Hypothalamus (tissue), 51 donors: ENCODE measurements around the gene EPN3.
A peak's percentile ranks its signal among the peaks of the same experiment; 100 is the strongest.

Experiments
- DNase-seq, 51 donors: peaks; one replicate each; lab custom pipeline; 2025; lab: John Stamatoyannopoulos, UW

The EPN3 gene

DNA sequence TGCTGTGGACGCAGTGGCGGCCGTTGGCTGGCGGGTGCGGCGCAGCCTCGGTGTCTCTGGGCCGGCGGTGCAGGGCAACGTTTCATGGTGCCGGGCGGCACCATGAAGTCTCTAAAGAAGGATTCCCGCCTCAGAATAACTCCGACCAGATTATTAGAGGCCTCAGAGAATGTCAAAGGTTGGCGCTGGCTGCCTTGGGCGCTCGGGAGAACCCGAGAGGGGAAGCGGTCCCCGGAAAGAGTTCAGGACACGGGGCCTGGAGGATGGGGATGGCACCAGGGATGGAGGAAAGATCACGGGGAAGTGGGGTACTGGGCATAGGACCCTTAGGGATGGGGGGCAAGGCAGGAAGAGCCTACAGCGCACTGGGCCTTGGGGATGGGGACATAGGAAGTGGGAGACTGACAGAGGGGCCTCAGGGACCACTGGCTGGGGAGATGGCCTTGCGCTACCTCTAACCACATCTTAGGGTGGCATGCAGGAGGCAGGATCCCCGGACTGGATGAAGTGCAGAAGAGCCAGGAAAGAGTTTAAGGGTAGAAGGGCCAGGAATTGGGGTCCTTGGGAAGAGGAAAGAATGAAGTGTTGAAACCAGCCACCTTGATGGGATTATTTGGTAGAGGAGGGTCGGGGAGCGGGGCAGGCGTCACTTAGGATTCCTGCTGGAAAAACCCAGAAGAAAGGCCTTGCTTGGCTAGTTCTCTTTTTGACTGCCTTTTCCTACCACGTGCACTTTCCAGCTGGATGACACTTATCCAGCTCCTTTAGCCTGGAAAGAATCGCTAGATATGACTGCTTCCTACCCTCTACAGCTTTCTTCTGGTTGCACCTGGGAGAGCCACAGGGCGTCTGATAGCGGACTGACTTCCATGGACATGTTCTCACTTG lies 23.7 kb upstream of the EPN3 start:
- DNase-seq: peak in 2 of 51 donors; percentile 12 to 16

DNA sequence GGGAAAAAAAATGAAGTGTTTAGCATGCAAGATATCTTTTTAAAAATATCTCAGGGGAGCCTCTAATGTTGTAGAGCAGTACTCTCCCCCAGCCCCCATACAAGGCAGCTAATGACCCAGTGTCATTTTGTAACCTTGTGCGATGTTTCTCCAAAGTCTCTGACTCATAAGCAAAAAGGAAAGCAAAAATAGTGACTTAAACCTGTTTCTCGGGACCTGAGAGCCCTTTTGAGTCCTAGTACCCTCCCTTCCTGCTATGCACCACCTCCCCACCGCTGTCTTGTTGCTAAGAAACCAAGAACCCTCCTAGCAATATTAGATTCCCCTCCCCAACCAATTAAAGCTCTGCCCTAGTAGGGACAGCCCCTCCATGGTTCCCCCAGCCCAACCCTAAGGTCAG lies 21.5 kb upstream of the EPN3 start:
- DNase-seq: no peak

DNA sequence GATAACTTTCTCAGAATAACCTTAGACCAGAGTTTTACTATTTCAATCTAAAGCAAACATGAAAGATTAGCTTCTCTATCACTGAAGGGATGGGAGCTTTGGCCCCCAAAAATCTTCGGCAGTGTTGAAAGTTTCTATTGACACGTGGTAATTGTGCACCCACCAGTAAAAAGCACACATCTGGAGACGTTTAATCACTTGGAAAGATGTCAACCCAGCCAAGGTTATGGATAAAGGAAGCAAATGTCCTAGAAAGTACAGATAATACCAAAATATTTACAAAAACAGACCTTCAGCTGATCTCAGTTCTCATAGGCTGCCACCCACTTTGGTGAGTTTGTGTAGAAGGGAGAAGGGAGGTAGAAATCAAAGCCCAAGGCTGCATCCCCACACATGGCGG lies 19.0 kb upstream of the EPN3 start:
- no peak for DNase-seq

DNA sequence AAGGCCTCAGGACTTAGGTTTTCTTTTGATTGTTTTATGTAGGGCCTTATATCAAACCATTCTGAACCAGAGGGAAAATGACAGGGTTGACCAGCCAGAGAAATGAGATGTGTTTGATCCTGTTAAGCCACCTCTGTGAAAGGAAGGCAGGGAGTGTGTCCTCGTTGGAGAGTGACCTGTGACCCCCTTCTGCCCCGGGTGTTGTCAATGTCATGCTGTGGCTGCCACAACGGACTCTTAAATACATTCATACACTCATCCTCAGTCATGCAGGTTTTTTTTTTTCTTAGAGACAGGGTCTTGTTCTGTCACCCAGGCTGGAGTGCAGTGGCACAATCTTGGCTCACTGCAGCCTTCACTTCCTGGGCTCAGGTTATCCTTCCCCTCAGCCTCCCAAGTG lies 18.1 kb upstream of the EPN3 start:
- no peak for DNase-seq

DNA sequence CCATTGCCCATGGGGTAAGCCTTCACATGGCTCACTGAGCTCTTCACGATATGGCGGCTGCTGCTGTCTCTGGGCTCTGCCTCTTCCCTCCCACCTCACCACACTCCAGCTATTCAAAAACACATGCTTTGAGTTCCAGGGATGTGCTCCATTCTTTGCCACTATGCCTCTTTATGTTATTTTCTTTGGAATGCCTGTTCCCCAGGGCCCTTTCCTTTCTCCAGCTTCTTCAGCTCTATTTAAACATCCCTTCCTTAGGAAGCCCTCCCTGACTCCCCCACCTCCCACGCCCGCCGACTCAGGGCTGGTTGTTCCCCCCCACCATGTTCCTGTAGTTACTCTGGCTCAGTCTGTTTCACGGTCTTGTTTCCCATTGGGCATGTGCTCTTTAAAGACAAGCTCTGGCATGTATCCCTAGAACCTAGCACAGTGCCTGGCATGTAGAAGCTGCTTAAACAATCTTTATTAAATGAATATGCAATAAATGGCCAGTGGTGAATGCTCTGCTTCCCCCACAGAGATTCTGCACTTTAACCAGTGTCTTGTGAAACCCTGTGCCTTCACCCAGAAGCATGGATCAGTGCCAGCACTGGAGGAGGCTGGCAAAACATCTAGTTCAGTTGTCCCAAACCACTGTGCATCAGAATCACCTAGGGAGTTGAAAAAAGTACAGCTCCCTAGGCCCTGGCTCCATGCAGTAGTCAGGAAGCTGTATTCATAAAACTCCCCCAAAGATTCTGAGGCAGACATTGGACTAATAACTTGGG lies 17.4 kb upstream of the EPN3 start:
- peak in 1 of 51 donors; percentile 10 for DNase-seq

DNA sequence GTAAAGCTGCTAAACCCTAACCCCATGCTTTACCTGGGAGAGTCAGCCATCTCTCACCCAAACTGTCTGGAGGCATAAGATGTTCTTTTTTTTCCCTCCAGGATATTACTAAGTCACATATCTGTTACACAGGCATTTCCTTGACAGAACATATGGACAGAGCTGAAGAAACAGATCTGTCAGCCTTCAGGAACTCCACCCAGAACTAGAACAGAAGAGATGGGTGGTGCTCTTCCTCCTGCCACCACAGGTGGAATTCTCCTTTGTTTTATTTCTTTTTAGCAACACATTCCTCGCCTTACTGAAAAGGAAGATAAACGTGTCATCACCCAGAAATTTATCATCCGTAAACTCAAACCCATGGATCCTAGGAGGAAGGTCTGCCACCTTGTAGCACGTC lies 15.5 kb upstream of the EPN3 start:
- DNase-seq: no peak

DNA sequence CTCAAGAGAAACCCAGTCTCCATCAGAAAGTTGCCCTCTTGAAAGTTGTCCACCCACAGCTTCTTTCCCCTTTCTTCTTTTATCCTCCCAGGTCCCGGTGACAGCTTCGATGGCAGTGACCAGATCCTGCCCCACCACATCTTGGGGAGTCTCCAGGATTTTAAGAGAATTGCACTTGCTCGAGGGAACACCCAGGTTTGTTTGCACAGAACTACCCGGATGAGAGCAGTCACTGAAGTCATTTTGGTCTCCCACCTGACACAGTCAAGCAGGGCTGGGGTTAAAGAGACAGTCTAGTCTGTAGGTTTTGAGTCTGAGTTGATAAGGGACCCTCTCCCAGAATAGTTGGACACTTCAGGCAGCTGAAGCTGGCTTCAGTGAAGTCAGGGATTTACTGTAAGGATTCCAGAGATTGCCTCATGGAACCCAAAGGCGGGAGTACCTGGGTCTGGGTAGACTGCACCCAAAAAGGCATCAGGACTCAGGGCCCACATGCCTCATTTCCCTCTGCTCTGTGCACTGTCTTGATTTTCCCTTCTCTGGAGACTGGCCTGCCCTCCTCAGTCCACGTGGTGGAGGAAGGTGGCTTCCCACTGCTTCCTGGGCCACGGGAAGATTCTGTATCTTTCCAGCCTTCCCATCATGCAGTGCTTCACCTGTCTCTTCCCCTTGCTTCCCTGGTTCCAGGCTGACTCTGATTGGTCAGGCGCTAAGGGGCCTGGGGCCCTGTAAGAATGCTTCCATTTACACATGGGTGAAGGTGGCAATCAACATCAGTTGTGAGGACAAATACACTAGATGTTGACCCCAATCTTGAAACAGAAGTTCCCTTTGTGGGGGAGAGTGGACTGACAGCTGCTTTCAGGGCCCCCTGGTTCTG lies 14.8 kb upstream of the EPN3 start:
- no peak for DNase-seq

DNA sequence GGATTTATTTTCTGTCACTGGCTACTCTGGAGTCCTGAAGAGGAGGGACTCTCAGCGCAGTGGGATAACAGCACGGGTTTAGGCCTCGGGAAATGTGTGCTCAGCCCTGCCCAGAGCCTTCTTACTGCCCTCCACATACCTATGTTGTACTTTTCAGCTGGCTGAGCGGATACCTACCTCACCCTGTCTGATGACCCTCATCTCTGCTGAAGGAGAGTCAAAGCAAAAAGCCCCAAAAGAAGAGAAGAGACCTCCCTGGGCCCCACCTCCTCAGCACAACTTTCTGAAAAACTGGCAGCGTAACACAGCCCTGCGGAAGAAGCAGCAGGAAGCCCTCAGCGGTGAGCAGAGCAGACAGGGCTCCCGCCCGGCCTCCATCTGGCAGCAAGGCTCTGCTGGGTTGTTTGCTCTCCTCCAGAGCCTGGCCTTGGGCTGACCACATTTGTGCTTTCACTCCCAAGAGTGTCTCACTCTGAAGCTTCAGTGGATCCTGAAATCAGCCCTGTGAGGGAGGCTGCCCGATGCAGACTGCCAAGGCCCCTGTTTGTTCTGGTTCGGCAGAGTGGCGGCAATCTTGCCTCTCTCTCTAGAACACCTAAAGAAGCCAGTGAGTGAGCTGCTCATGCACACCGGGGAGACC lies 14.0 kb upstream of the EPN3 start:
- no peak for DNase-seq

DNA sequence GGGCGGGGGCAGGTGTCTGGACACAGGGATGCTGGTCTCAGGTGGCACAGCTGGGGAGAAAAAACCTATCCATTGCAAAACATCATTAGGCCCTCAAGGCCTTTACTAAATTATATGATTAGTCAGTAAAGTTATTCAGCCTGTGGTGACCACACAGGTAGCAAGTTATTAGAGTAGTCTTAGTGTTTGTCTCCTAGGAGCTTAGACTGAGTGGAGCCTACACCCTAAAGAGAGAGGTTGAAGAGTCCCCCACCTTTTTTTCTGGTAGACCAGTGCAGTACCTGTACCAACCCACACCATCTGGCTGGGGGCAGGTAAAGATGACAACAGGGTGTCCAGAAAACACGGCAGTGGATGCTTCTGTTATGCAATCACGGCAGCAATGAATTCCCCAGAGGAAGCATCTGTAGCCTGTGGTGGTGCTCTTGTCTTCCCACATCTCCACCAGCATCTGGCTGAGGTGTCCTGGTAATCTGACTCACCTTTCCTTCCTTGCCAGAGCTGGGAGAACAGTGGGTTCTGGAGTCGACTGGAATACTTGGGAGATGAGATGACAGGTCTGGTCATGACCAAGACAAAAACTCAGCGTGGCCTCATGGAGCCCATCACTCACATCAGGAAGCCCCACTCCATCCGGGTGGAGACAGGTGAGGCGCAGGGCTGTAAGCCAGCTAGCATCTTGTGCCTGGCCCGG lies 13.2 kb upstream of the EPN3 start:
- DNase-seq: no peak

DNA sequence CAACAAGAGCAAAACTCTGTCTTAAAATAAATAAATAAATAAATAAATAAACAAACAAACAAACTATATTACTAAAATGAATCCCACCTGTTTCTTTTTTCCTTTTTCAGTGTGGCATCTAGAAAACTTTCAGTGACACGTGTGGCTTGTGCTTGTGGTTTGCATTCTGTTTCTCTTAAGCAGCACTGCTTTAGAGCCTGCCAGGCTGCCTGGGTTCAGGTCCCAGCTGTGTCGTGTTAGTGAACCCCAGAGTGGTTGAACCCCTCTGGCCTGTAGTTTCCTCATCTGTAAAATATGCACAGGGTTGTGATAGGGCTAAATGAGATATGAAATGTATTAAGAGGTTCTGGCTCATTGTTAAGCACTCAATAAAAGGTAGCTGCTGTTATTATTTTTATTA lies 12.1 kb upstream of the EPN3 start:
- no peak for DNase-seq

DNA sequence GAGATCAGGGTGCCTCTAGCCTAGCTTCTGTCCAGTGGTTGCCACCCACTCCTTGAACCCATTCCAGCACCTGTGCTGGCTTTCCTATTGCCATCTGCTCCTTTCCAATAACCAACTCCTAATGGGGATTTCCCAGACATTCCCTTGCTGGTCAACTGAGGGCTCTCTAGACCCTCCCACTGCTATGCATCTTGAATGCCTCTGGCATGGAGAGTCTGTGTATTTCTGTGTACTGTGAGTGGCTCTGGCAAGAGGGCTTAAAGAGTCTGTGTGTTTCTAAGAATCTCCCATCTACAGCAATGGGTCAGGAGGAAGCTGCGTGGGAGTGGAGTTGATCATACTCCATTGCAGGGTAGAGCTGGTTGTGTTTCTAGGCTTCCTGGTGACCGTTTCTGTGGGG lies 11.0 kb upstream of the EPN3 start:
- DNase-seq: no peak

DNA sequence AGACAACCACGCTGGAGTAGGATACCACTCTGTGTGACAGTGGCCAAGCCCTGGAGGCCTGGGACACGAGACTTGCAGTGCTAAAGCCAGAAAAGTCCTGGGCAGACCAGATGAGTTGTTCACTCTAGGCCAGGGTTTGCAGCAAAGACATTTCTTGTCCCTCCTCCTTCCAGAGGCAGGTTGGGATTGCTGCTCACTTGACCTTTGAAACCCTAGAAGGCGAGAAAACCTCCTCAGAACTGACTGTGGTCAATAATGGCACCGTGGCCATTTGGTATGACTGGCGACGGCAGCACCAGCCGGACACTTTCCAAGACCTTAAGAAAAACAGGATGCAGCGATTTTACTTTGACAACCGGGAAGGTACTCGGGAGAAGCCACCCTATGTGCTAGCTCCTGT lies 9.8 kb upstream of the EPN3 start:
- DNase-seq: no peak

DNA sequence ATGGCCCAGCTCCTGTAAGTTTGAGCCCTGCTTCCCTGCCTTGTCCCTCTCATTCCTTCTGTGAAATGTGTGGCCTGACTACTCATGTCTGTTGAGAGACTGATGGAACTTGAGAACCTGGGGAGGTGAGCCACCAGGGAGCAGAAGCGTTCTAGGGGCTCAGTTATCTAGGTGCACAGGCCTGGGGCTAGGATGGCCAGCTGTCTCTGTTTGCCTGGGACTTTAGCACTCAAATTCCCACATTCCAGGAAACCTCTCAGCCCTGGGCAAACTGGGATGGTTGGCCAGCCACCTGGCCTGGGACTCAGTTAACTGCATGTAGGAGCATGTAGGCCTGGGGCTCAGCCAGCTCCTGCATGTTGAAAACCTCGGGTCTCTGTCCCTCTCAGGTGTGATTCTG lies 9.3 kb upstream of the EPN3 start:
- no peak for DNase-seq

DNA sequence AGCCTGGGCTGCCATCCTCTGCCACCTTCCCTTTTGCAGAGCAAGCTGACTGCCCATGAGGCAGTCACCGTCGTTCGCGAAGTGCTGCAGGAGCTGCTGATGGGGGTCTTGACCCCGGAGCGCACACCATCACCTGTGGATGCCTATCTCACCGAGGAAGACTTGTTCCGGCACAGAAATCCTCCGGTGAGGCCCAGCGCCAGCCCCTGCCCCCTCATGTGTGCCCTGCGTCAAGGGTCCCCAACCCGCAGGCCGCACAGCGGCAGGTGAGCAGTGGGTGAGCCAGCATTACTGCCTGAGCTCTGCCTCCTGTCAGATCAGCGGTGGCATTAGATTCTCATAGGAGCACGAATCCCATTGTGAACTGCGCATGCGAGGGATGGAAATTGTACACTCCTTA lies 7.7 kb upstream of the EPN3 start:
- DNase-seq: no peak

DNA sequence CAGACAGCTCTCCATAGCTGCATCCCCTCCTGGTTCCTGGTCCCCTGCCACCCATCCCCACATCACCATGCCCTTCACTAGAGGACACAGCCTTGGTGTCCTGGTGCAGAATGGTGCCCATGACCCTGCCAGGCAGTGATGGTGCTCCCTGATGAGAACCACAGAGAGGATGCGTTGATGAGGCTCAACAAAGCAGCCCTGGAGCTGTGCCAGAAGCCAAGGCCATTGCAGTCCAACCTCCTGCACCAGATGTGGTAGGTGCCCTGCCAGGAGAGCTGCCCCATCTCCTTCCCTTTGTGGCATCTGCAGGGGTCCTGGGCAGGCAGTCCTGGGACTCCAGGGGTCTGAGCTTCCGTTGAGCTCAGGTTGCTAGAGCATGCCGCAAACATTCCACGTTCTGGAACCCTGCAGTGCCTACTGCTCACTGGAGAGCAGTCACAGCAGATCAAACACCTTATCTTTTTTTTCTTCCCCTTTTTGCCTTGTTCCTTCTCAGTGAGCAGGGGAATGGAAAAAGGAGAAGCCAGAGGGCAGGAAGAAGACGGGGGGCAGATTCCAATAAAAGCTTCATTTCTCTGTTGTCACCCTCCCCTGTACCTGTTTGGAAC lies 5.3 kb upstream of the EPN3 start:
- no peak for DNase-seq

DNA sequence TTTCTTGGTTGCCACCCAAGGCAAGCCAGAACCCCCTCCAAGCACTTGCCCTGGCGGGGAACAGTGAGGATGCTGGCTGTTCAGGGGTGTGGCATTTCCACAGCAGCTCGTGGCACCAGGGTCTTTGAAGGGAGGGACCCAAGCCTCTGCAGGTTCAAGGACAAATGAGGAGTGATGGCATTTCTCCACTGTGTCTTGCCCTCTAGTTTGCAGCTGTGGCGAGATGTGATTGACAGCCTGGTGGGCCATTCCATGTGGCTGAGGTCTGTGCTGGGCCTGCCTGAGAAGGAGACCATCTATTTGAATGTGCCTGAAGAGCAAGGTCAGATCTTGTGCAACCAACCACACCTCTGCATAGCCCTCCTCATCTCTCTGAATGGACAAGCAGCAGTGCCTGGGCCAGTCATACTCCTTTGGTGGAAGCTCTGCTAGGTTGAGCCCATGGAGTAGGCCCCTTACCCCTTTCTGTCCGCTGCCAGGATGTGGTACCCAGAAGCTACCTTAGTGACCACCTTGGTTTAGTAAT lies 4.5 kb upstream of the EPN3 start:
- no peak for DNase-seq

DNA sequence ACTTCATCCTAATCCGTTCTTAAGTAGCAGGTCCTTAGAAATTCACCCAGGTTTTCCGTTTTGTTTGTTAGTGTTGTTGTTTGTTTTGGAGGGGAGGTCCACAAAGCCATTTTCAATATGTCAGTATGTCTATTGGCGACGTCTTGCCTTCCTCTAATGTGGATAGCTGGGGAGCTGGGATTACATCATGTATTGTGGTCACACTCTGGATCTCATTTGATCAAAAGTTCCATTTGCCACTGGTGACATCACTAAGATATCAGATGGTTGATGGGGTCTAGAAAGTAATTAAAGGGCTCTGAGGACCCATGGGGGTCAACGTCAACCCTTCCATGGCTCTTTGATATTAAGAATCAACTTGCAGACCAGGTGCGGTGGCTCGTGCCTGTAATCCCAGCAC lies 2.7 kb upstream of the EPN3 start:
- DNase-seq: no peak

DNA sequence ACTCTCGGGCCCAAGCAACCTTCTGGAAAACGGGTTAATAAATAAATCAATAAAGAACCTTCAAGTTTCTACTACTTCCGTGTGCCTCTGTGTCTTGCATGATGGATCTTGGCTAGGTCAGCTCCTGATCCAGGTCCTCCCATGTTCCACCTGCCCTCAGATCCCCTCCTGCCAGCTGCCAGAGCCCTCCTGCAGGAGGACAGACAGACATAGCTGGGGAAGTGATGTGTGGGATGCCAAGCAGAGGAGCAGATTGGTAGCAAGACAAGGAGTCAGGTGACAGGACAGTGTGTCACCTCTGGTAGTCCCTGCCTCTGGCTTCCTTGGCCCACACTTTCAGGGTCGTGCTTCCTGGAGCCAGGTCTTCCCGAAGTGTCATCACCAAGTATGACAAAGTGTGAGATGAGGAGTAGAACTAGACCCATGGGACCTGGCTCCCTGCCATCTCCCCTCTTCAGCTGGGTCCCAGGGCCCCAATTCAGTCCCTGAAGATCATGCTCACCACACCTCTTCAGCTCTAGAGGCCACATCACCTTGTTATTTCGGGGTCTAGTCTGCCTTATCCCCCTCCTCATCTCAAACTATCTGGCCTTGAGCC lies 1.0 kb upstream of the EPN3 start:
- DNase-seq: no peak

DNA sequence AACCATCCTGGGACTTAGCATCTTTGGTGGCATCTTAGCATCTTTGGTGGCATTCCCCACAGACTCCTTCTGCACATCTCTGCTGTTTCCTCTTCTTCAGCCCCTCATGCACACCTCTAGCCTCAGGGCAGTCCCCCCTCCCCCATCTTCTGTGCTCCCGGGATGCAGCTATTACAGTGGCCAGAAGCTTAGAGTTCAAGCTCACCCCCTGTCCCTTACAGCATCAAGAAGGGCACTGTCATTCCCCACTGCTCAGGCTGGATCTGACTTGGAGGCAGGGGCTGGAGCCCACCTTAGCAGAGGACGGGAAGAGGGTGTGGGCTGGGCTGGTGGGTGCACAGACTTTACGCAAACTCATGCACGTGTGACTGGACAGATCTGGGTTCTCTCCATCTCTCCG lies 650 bp downstream of the EPN3 start:
- DNase-seq: no peak
